ENCODE results near the gene NDUFV1.
"Not testable (repeated sequence)": the region's sequence is repeated elsewhere in the genome, so short reads cannot be mapped to it uniquely, and the experiment has no call there.

NDUFV1 gene

GRCh38 chr11:67601098-67601497 lies 5.6 kb upstream of the NDUFV1 start:
- TF ChIP-seq, protein P1, sequence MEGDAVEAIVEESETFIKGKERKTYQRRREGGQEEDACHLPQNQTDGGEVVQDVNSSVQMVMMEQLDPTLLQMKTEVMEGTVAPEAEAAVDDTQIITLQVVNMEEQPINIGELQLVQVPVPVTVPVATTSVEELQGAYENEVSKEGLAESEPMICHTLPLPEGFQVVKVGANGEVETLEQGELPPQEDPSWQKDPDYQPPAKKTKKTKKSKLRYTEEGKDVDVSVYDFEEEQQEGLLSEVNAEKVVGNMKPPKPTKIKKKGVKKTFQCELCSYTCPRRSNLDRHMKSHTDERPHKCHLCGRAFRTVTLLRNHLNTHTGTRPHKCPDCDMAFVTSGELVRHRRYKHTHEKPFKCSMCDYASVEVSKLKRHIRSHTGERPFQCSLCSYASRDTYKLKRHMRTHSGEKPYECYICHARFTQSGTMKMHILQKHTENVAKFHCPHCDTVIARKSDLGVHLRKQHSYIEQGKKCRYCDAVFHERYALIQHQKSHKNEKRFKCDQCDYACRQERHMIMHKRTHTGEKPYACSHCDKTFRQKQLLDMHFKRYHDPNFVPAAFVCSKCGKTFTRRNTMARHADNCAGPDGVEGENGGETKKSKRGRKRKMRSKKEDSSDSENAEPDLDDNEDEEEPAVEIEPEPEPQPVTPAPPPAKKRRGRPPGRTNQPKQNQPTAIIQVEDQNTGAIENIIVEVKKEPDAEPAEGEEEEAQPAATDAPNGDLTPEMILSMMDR (IDR thresholded peaks at IDR 0.05; ENCODE audit: low read depth, low read length) = no peak
- H3K4me3 ChIP-seq (ENCODE audit: low read depth, low read length) = no peak overlapping the region

- not testable (repeated sequence) for H3K4me3 ChIP-seq (ENCODE audit: low read depth, low read length)
Observed at GRCh38 chr11:67604119-67604518, 2.6 kb upstream of the NDUFV1 start.

GRCh38 chr11:67604815-67605214 lies 1.9 kb upstream of the NDUFV1 start:
- no peak overlapping the region for H3K4me3 ChIP-seq (ENCODE audit: low read depth, low read length)
- TF ChIP-seq, protein P1 (IDR thresholded peaks at IDR 0.05; ENCODE audit: low read depth, low read length) = no peak

DNA sequence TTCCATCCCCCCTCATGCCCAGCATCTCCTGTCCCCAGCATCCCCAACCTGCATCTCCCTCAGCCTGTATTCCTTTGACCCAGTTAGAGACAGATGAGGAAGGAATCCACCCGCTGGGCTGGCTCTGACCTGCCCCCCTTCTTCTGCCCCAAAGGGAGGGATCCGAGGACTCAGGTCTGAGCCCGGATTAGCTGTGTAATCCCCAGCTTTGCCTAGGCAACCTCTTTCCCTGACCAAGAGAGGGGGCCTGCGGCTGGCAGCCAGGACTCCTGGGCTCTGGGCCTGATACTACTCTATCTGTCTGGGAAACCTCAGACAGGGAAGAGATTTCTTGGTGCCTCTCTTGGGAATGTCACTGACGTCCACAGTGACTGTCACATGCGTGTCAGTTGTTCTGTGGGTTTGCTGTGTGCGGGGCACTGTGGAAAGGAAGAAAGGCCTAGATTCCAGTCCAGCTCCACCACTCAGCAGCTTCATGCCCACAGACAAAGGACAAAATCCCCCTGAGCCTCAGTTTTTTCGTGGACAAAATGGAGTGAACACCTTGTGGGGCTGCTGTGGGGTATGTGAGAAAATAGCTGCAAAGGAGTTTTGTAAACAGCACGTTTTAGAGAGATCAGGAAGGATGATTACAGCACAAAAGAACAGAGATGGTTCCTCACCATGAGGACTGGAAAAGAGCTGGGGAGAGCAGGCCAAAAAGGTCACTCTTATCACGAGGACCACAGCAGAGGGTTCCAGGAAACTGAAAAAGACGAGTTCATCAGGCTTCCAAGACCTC lies 1.3 kb upstream of the NDUFV1 start:
- TF ChIP-seq, protein P1 (IDR thresholded peaks at IDR 0.05; ENCODE audit: low read depth, low read length) = no peak
- no peak overlapping the region for H3K4me3 ChIP-seq (ENCODE audit: low read depth, low read length)

DNA sequence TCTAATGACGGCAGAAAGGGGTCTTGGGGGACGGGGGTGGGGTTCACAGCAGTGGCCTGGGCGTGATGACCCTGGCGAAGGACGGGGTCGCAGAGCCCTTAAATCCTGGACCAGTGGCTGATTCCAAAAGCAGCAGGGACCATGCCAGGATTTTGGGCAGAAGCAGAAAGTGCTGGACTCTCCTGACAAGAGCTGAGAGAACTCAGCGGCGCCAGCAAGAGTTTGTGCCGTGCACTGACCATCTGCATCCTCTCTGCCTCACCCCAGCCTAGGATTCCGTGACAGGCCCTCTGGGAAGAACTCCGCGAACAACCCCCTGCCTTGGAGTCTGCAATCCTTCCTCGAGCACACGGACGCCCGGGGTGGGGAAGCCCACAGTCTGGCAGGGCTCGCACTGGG lies 644 bp upstream of the NDUFV1 start:
- TF ChIP-seq, protein P1 (IDR thresholded peaks at IDR 0.05; ENCODE audit: low read depth, low read length) = no peak
- H3K4me3 ChIP-seq (ENCODE audit: low read depth, low read length) = peak overlapping the region; percentile 98

DNA sequence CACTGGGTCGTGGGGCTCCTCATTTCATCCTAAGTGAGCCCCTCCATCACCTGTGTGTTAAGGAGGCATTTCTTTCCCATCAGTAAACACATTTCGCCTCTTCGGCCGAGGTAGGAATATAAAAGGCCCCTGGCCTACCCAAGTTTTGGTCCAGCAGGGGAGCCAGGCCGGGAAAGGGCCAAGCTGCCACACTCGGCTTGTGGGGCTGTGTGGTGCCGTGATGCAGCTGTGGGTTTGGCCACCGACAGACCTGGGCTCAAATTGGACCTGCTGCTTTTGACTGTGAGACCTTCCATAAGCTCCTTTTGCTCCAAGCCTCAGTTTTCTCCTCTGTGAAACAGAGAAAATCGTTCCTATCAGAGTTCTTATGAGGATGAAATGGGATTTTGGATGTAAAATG lies 771 bp downstream of the NDUFV1 start:
- TF ChIP-seq, protein P1 (IDR thresholded peaks at IDR 0.05; ENCODE audit: low read depth, low read length) = no peak
- H3K4me3 ChIP-seq (ENCODE audit: low read depth, low read length) = peak overlapping the region; percentile 98

DNA sequence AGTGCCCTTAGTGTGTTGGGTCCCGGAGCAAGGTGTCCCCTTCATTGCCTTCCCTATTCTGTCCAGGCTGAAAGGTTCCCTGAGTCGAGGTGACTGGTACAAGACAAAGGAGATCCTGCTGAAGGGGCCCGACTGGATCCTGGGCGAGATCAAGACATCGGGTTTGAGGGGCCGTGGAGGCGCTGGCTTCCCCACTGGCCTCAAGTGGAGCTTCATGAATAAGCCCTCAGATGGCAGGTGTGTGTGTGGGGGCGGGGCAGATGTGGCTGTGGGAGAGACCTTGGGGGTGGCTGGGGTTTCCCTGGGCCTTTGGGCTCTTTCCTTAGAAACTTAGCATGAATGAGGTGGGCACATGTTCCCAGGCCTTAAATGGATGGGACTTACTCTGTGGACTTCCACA lies 1.8 kb downstream of the NDUFV1 start:
- TF ChIP-seq, protein P1 (IDR thresholded peaks at IDR 0.05; ENCODE audit: low read depth, low read length) = no peak
- H3K4me3 ChIP-seq (ENCODE audit: low read depth, low read length) = no peak overlapping the region

GRCh38 chr11:67609316-67609715 lies 2.6 kb downstream of the NDUFV1 start:
- no peak overlapping the region for H3K4me3 ChIP-seq (ENCODE audit: low read depth, low read length)
- TF ChIP-seq, protein P1 (IDR thresholded peaks at IDR 0.05; ENCODE audit: low read depth, low read length) = no peak
